HCT116 (cell line): ENCODE measurements around the gene CALM1. TPM values are rescaled to one million over a fixed set of nuclear protein-coding genes. Genes with fewer than 3 reads are reported as not detected.

Experiments used
- ATAC-seq: fragments of 200-7000 bp; cut with Tn5 transposase; 2 replicates; pipeline ENCODE4 v1.9.1; 2020; ENCODE audit warnings: mild to moderate bottlenecking, moderate library complexity
- BruUV-seq: library from RNA; stranded (reverse); fragments of 400-500 nt; replicated peaks from 2 replicates; lab custom pipeline; 2021; lab: Mats Ljungman, UMichigan
- CTCF ChIA-PET: fragments of 300-600 bp; sonication (Branson Sonifier 250); formaldehyde crosslinking; loops from one replicate; lab custom pipeline; 2021; ENCODE audit warnings: antibody characterized with exemption; lab: Charles Lee
- POLR2A ChIA-PET: fragments of 300-600, 350-600 bp; sonication (Branson Sonifier 250); formaldehyde crosslinking; loops from one replicate; lab custom pipeline; 2021; ENCODE audit warnings: antibody characterized with exemption; lab: Charles Lee
- RAD21 ChIA-PET, 2 experiments: fragments of 300-600 bp; sonication (Branson Sonifier 250); formaldehyde crosslinking; loops; one replicate each; lab custom pipeline; 2023; ENCODE audit warnings: low total read pairs in 2 of 2; ENCODE audit not compliant: uncharacterized antibody in 2 of 2, unreplicated experiment in 2 of 2, low non-redundant PET in 1 of 2; lab: Charles Lee
- DNase-seq: peaks from one replicate; pipeline ENCODE4 v3.0.0-alpha.2; 2010; ENCODE audit warnings: low read depth, low spot score
- H2AFZ ChIP-seq: fragments of 200-600 bp; shearing (Covaris generic), sonication (generic); 2 replicates; pipeline ENCODE4 v1.6.1; 2017; ENCODE audit warnings: low read depth, mixed run types, mixed read lengths, antibody characterized with exemption, low read length; ENCODE audit not compliant: poor library complexity, severe bottlenecking
- H3K27ac ChIP-seq: 2 replicates; pipeline ENCODE4 v1.5.1; 2012; ENCODE audit warnings: low read depth, low read length
- H3K27me3 ChIP-seq: fragments of 200-600 bp; sonication (generic); 2 replicates; pipeline ENCODE4 v1.6.1; 2016; ENCODE audit warnings: mixed run types, low read length, mixed read lengths; ENCODE audit not compliant: insufficient read depth
- H3K36me3 ChIP-seq, 2 experiments: fragments of 200-500 bp in 1 of 2; fragments of 200-600 bp in 1 of 2; sonication (Bioruptor generic) in 1 of 2; sonication (generic) in 1 of 2; 2 replicates each; pipeline versions ENCODE4 v1.5.1 to v1.6.1; 2014 to 2016; ENCODE audit warnings: low read length in 2 of 2, inconsistent platforms in 1 of 2, mixed read lengths in 1 of 2, mixed run types in 1 of 2; ENCODE audit not compliant: insufficient read depth in 2 of 2, control insufficient read depth in 1 of 2
- H3K4me1 ChIP-seq, 2 experiments: fragments of 200-600 bp in 1 of 2; sonication (generic) in 1 of 2; 2 replicates each; pipeline versions ENCODE4 v1.5.1 to v1.6.1; 2012 to 2017; ENCODE audit warnings: low read length in 2 of 2, inconsistent platforms in 1 of 2, mild to moderate bottlenecking in 1 of 2, mixed read lengths in 1 of 2, mixed run types in 1 of 2, moderate library complexity in 1 of 2; ENCODE audit not compliant: insufficient read depth in 2 of 2, control insufficient read depth in 1 of 2
- H3K4me2 ChIP-seq: fragments of 200-600 bp; sonication (generic); 2 replicates; pipeline ENCODE4 v1.6.1; 2017; ENCODE audit warnings: mixed run types, low read length, mixed read lengths
- H3K4me3 ChIP-seq, 2 experiments: fragments of 200-600 bp in 1 of 2; sonication (generic) in 1 of 2; replicated peaks in 1 of 2; 2 replicates each; pipeline ENCODE4 v1.5.1; 2011 to 2016; ENCODE audit warnings: low read length in 2 of 2, control low read depth in 1 of 2, low read depth in 1 of 2, mild to moderate bottlenecking in 1 of 2, mixed read lengths in 1 of 2, mixed run types in 1 of 2
- H3K79me2 ChIP-seq: fragments of 200-600 bp; sonication (generic); 2 replicates; pipeline ENCODE4 v1.6.1; 2017; ENCODE audit warnings: mild to moderate bottlenecking, mixed run types, low read length, moderate library complexity, mixed read lengths; ENCODE audit not compliant: insufficient read depth
- H3K9ac ChIP-seq: fragments of 200-600 bp; sonication (generic); 2 replicates; pipeline ENCODE4 v1.6.1; 2016; ENCODE audit warnings: low read length, mixed read lengths
- H3K9me2 ChIP-seq: fragments of 200-600 bp; sonication (generic), shearing (Covaris generic); 2 replicates; pipeline ENCODE4 v1.6.1; 2017; ENCODE audit warnings: mixed run types, mild to moderate bottlenecking, moderate library complexity; ENCODE audit not compliant: insufficient read depth
- H3K9me3 ChIP-seq, 2 experiments: fragments of 200-500 bp in 1 of 2; fragments of 200-600 bp in 1 of 2; sonication (Bioruptor generic) in 1 of 2; sonication (generic) in 1 of 2; 2 replicates each; pipeline ENCODE4 v1.6.1; 2014 to 2017; ENCODE audit warnings: low read length in 2 of 2, mixed read lengths in 2 of 2, inconsistent platforms in 1 of 2, low read depth in 1 of 2, mild to moderate bottlenecking in 1 of 2, mixed run types in 1 of 2, moderate library complexity in 1 of 2; ENCODE audit not compliant: control insufficient read depth in 1 of 2, insufficient read depth in 1 of 2
- H4K20me1 ChIP-seq: fragments of 200-600 bp; sonication (generic), shearing (Covaris generic); 2 replicates; pipeline ENCODE4 v1.6.1; 2017; ENCODE audit warnings: mixed run types, mild to moderate bottlenecking, moderate library complexity; ENCODE audit not compliant: insufficient read depth
- CEBPB ChIP-seq: IDR thresholded peaks from 2 replicates; pipeline ENCODE4 v1.6.1; 2012; ENCODE audit warnings: low read depth
- CTCF ChIP-seq, 3 experiments: fragments of 200-600 bp in 1 of 3; sonication (generic) in 1 of 3; IDR thresholded peaks in 2 of 3; conservative IDR thresholded peaks in 1 of 3; 2 replicates each; pipeline ENCODE4 v1.5.1; 2012 to 2017; ENCODE audit warnings: low read depth in 2 of 3, low read length in 2 of 3, antibody characterized with exemption in 1 of 3, borderline replicate concordance in 1 of 3, control low read depth in 1 of 3, mild to moderate bottlenecking in 1 of 3, mixed read lengths in 1 of 3, mixed run types in 1 of 3, moderate library complexity in 1 of 3; ENCODE audit not compliant: insufficient read depth in 1 of 3
- EZH2 ChIP-seq: fragments of 200-600 bp; sonication (generic); IDR thresholded peaks from 2 replicates; pipeline ENCODE4 v1.6.1; 2017; ENCODE audit warnings: antibody characterized with exemption, mixed run types
- FOSL1 ChIP-seq: IDR thresholded peaks from 2 replicates; pipeline ENCODE4 v1.6.1; 2012; ENCODE audit warnings: low read depth
- RAD21 ChIP-seq: IDR thresholded peaks from 2 replicates; pipeline ENCODE4 v1.6.1; 2012; ENCODE audit warnings: low read depth, mild to moderate bottlenecking
- SRF ChIP-seq: IDR thresholded peaks from 2 replicates; pipeline ENCODE4 v1.6.1; 2012; ENCODE audit warnings: low read depth
- YY1 ChIP-seq: IDR thresholded peaks from 2 replicates; pipeline ENCODE4 v1.6.1; 2011; ENCODE audit warnings: low read length, low read depth, moderate library complexity, mild to moderate bottlenecking; ENCODE audit not compliant: insufficient replicate concordance; ENCODE audit errors: extremely low read depth
- intact Hi-C: fragments of 100-400 bp; cut with micrococcal nuclease; formaldehyde crosslinking; loops from 2 replicates; pipeline ENCODE4 v1.10.0; 2022
- total RNA-seq: library from RNA; stranded (reverse); gene quantifications from one replicate; pipeline ENCODE4 v1.2.1, GENCODE V29; 2021; ENCODE audit not compliant: unreplicated experiment
- TF ChIP-seq, protein P1 (sequence below): IDR thresholded peaks from 2 replicates; pipeline ENCODE4 v1.6.1; 2011; ENCODE audit warnings: mild to moderate bottlenecking, low read length, moderate library complexity; ENCODE audit not compliant: insufficient replicate concordance; ENCODE audit errors: extremely low read depth

Gene CALM1
- total RNA-seq, 1 experiment from 2014 or later = 261 TPM

- Histone ChIP-seq H3K4me2 (no peak overlapping the region), H3K27ac (no peak overlapping the region), H3K27me3 (no peaks in the 10 kb centered on the region), H3K4me1 (no peaks in the 10 kb centered on the region), H3K9me3 (peaks cover 0 to 3% of the 10 kb centered on the region in 2 experiments; a peak in 1 of 4 replicates), H3K9ac (no peak overlapping the region), H2AFZ (no peak overlapping the region), H3K79me2 (no peaks in the 10 kb centered on the region), H3K36me3 (no peaks in the 10 kb centered on the region), H3K9me2 (no peaks in the 10 kb centered on the region), H3K4me3 (no peak overlapping the region), H4K20me1 (no peaks in the 10 kb centered on the region)
- ChIA-PET CTCF (interaction anchor here (0.6 to 0.7 kb wide), 2 partner anchors 32 to 89 kb away, joined by 3 read pairs; no protein-coding TSS in a partner anchor), RAD21 (no interaction called here), POLR2A (no interaction called here)
- no peak for DNase-seq
- TF ChIP-seq SRF (no peak), EZH2 (no peak), CTCF (IDR thresholded peaks at IDR 0.05 in 2 of 3, conservative IDR thresholded peaks at IDR 0.05 in 1 of 3; ENCODE audit: borderline replicate concordance in 1 of 3, insufficient read depth in 1 of 3, low read depth in 2 of 3, low read length in 2 of 3) (no peak), CEBPB (no peak), FOSL1 (no peak)
- no peak for ATAC-seq
- intact Hi-C loops = no loop called here
- no TSS peak for BruUV-seq
Measured at GRCh38 chr14:90429754-90430153, 32.9 kb downstream of the CALM1 start.

- no peaks in the 10 kb centered on the region for H3K79me2 ChIP-seq
- no peaks in the 10 kb centered on the region for H3K36me3 ChIP-seq
- intact Hi-C loops = no loop called here
- no peak overlapping the region for H3K27ac ChIP-seq
- CTCF ChIA-PET = no interaction called here
- BruUV-seq = no TSS peak
- POLR2A ChIA-PET = no interaction called here
- H3K27me3 ChIP-seq = no peaks in the 10 kb centered on the region
- TF ChIP-seq YY1 = no peak
- TF ChIP-seq, protein P1, sequence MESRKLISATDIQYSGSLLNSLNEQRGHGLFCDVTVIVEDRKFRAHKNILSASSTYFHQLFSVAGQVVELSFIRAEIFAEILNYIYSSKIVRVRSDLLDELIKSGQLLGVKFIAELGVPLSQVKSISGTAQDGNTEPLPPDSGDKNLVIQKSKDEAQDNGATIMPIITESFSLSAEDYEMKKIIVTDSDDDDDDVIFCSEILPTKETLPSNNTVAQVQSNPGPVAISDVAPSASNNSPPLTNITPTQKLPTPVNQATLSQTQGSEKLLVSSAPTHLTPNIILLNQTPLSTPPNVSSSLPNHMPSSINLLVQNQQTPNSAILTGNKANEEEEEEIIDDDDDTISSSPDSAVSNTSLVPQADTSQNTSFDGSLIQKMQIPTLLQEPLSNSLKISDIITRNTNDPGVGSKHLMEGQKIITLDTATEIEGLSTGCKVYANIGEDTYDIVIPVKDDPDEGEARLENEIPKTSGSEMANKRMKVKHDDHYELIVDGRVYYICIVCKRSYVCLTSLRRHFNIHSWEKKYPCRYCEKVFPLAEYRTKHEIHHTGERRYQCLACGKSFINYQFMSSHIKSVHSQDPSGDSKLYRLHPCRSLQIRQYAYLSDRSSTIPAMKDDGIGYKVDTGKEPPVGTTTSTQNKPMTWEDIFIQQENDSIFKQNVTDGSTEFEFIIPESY = no peak
- no peak for TF ChIP-seq RAD21
- RAD21 ChIA-PET = no interaction called here
- ATAC-seq (no peak), DNase-seq (no peak)
- no peaks in the 10 kb centered on the region for H3K4me1 ChIP-seq
- no peak overlapping the region for H3K4me3 ChIP-seq
- H3K9ac ChIP-seq = no peak overlapping the region
- no peaks in the 10 kb centered on the region for H3K9me3 ChIP-seq
- no peaks in the 10 kb centered on the region for H4K20me1 ChIP-seq
- no peak overlapping the region for H3K4me2 ChIP-seq
- no peak overlapping the region for H2AFZ ChIP-seq
- no peaks in the 10 kb centered on the region for H3K9me2 ChIP-seq
Measured at GRCh38 chr14:90434370-90435020, 37.7 kb downstream of the CALM1 start.
